ENCODE results near the gene RHOBTB1. TPM values are rescaled to one million over a fixed set of nuclear protein-coding genes. Genes with fewer than 3 reads are reported as not detected.

The RHOBTB1 gene
- total and polyA plus RNA-seq, 2 donors from 2014 or later = 14.6 to 34.5 TPM

DNA sequence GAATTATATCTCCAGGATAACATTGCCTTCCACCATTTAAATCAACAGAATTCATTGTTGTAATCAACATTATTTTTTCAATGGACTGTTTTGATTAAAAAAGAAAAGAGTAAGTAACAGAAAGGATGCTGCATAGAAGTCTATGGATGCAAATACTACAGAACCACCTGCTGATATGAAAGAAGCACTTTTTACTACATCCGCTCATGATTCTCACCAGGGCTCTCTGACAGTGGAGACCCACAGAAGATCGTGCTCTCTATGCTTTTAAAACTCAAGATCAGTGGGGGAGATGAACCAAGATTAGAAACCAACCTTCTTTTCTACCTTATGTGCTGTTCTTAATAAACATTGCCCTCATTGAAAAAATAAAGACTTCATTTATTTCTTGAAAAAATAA is 24.4 kb downstream of the RHOBTB1 start:
- Histone ChIP-seq H3K27me3 (ENCODE audit: control insufficient read depth, insufficient read depth, low read length) (no peaks in the 10 kb centered on the region), H3K4me3 (ENCODE audit: low read length in 3 of 3) (no peak overlapping the region), H3K9ac (ENCODE audit: low read length in 3 of 3) (no peak overlapping the region), H3K27ac (ENCODE audit: low read depth in 2 of 2, low read length in 2 of 2) (no peak overlapping the region), H3K4me1 (ENCODE audit: control insufficient read depth in 2 of 3, insufficient read depth in 2 of 3, low read depth in 1 of 3, low read length in 3 of 3) (peaks cover 0 to 3% (median 0%) of the 10 kb centered on the region in 3 donors), H3K36me3 (ENCODE audit: control insufficient read depth in 2 of 3, insufficient read depth in 3 of 3, low read length in 3 of 3) (no peaks in the 10 kb centered on the region), H3K9me3 (ENCODE audit: control insufficient read depth in 2 of 3, insufficient read depth in 1 of 3, low read length in 3 of 3) (no peaks in the 10 kb centered on the region)
- DNase-seq (no peak), FAIRE-seq (no peak)
- TF ChIP-seq, protein P1, sequence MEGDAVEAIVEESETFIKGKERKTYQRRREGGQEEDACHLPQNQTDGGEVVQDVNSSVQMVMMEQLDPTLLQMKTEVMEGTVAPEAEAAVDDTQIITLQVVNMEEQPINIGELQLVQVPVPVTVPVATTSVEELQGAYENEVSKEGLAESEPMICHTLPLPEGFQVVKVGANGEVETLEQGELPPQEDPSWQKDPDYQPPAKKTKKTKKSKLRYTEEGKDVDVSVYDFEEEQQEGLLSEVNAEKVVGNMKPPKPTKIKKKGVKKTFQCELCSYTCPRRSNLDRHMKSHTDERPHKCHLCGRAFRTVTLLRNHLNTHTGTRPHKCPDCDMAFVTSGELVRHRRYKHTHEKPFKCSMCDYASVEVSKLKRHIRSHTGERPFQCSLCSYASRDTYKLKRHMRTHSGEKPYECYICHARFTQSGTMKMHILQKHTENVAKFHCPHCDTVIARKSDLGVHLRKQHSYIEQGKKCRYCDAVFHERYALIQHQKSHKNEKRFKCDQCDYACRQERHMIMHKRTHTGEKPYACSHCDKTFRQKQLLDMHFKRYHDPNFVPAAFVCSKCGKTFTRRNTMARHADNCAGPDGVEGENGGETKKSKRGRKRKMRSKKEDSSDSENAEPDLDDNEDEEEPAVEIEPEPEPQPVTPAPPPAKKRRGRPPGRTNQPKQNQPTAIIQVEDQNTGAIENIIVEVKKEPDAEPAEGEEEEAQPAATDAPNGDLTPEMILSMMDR (IDR thresholded peaks at IDR 0.05; ENCODE audit: borderline replicate concordance, extremely low read depth, insufficient read depth) = no peak
- intact Hi-C loops (cut with DNase I) = no loop called here

DNA sequence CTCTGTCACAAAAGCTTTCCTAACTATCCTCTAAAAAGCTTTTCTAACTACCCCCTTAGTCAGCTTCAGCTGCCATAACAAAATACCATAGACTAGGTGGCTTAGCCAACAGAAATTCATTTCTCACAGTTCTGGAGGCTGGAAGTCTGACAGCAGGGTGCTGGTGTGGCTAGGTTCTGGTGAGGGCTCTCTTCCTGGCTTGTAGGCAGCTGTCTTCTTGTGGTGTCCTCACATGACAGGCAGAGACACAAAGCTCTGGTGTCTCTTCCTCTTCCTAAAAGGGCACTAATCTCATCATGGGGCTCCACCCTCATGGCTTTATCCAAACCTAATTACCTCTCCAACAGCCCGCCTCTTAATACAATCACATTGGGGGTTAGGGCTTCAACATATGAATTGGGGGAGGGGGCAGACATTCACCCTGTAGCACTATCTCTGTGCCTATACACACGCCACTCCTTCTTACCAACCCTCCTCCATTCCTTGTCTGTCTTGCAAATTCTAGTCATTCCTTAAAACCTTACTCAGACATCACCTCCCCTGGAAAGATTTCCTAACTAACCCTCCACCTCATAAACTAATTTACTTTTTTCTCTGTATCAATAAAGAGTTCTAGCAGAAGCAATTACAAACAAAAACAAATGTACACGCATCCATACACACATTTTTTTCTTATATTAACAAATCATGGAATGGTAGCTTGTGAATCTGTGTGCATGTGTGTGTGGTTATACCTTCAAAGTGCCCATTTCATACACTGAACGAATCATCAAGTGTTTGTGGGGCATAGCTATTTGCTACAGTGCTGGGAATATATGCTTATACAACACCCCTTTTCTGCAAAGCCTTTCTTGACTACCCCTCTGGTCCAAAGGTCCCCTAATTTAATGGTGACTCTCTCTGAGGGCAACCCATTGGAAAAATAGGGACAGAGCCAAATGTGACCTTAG is 26.4 kb downstream of the RHOBTB1 start:
- TF ChIP-seq, protein P1 (IDR thresholded peaks at IDR 0.05; ENCODE audit: borderline replicate concordance, extremely low read depth, insufficient read depth) = no peak
- FAIRE-seq = no peak
- no peaks in the 10 kb centered on the region for H3K9me3 ChIP-seq (ENCODE audit: control insufficient read depth in 2 of 3, insufficient read depth in 1 of 3, low read length in 3 of 3)
- peaks cover 0 to 3% (median 0%) of the 10 kb centered on the region in 3 donors for H3K4me1 ChIP-seq (ENCODE audit: control insufficient read depth in 2 of 3, insufficient read depth in 2 of 3, low read depth in 1 of 3, low read length in 3 of 3)
- intact Hi-C loops (cut with DNase I) = no loop called here
- H3K36me3 ChIP-seq (ENCODE audit: control insufficient read depth in 2 of 3, insufficient read depth in 3 of 3, low read length in 3 of 3) = no peaks in the 10 kb centered on the region
- no peak overlapping the region for H3K4me3 ChIP-seq (ENCODE audit: low read length in 3 of 3)
- no peak overlapping the region for H3K27ac ChIP-seq (ENCODE audit: low read depth in 2 of 2, low read length in 2 of 2)
- no peak for DNase-seq
- H3K9ac ChIP-seq (ENCODE audit: low read length in 3 of 3) = no peak overlapping the region
- no peaks in the 10 kb centered on the region for H3K27me3 ChIP-seq (ENCODE audit: control insufficient read depth, insufficient read depth, low read length)

DNA sequence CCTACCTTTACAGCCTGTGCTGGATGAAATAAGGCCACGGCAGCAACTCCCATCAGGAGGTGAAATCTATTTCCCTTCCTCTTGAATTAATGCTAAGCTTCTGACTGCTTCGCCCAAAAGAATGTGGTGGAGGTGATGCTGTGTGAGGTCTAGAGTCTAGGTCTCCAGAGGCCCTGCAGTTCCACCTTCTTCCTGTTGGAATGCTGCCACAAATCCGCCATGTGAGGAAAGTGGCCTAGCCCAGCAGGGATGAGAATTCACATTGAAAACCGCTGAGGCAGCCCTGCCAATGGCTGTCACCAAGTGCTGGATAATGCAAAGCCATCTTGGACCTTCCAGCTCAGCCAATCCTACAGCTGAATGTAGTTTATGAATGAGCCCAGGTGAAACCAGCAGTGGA is 28.0 kb downstream of the RHOBTB1 start:
- FAIRE-seq (no peak), DNase-seq (no peak)
- H3K36me3 ChIP-seq (ENCODE audit: control insufficient read depth in 2 of 3, insufficient read depth in 3 of 3, low read length in 3 of 3) = peaks cover 1 to 8% (median 2%) of the 10 kb centered on the region in 3 donors
- H3K4me1 ChIP-seq (ENCODE audit: control insufficient read depth in 2 of 3, insufficient read depth in 2 of 3, low read depth in 1 of 3, low read length in 3 of 3) = peaks cover 0 to 6% (median 0%) of the 10 kb centered on the region in 3 donors
- H3K4me3 ChIP-seq (ENCODE audit: low read length in 3 of 3) = no peak overlapping the region
- H3K27ac ChIP-seq (ENCODE audit: low read depth in 2 of 2, low read length in 2 of 2) = no peak overlapping the region
- TF ChIP-seq, protein P1 (IDR thresholded peaks at IDR 0.05; ENCODE audit: borderline replicate concordance, extremely low read depth, insufficient read depth) = no peak
- intact Hi-C loops (cut with DNase I) = no loop called here
- H3K27me3 ChIP-seq (ENCODE audit: control insufficient read depth, insufficient read depth, low read length) = no peaks in the 10 kb centered on the region
- H3K9me3 ChIP-seq (ENCODE audit: control insufficient read depth in 2 of 3, insufficient read depth in 1 of 3, low read length in 3 of 3) = no peaks in the 10 kb centered on the region
- H3K9ac ChIP-seq (ENCODE audit: low read length in 3 of 3) = no peak overlapping the region

Data from kidney (tissue), 14 donors.